K562 (cell line): Measurements from ENCODE around the gene DCPS. TPM values are rescaled to one million over a fixed set of nuclear protein-coding genes. Genes with fewer than 3 reads are reported as not detected.

ENCODE experiments used
- CUX1 ChIP-seq: fragments of 200-800 bp; sonication (Bioruptor generic); IDR thresholded peaks from 2 replicates; pipeline ENCODE4 v1.6.1; 2016; ENCODE audit warnings: missing genetic modification characterization, missing compliant biosample characterization
- DIDO1 ChIP-seq: fragments of 450-650 bp; IDR thresholded peaks from 2 replicates; pipeline ENCODE4 v1.6.1; 2016; ENCODE audit warnings: low read depth, missing biosample characterization, missing genetic modification characterization
- JUND ChIP-seq, 2 experiments: IDR thresholded peaks; 2 replicates in 1 of 2; 3 replicates in 1 of 2; pipeline ENCODE4 v1.6.1; 2011; ENCODE audit warnings: borderline replicate concordance in 2 of 2, low read depth in 2 of 2, low read length in 2 of 2, improper control_type of control experiment in 1 of 2, missing biosample characterization in 1 of 2, missing genetic modification characterization in 1 of 2, missing genetic modification reagents in 1 of 2
- KLF13 ChIP-seq: fragments of 450-650 bp; IDR thresholded peaks from 2 replicates; pipeline ENCODE4 v1.6.1; 2016; ENCODE audit warnings: missing genetic modification characterization, low read depth, mild to moderate bottlenecking, missing compliant biosample characterization, moderate library complexity, borderline replicate concordance
- POLR2AphosphoS2 ChIP-seq: IDR thresholded peaks from 2 replicates; pipeline ENCODE4 v1.6.1; 2012; ENCODE audit warnings: low read length, improper control_type of control experiment
- POU5F1 ChIP-seq: fragments of 150-350 bp; IDR thresholded peaks from 2 replicates; pipeline ENCODE4 v1.6.1; 2014; ENCODE audit warnings: borderline replicate concordance, low read length, low read depth, mild to moderate bottlenecking; ENCODE audit not compliant: partially characterized antibody
- RREB1 ChIP-seq: fragments of 250-450 bp; sonication (Bioruptor Pico); IDR thresholded peaks from 2 replicates; pipeline ENCODE4 v1.4.0; 2020
- SREBF2 ChIP-seq: sonication (generic); formaldehyde crosslinking; IDR thresholded peaks from 2 replicates; pipeline ENCODE4 v1.4.0; 2020; ENCODE audit warnings: mild to moderate bottlenecking, missing genetic modification reagents
- TSHZ1 ChIP-seq: fragments of 250-450 bp; sonication (Bioruptor Pico); IDR thresholded peaks from 2 replicates; pipeline ENCODE4 v1.4.0; 2020; ENCODE audit warnings: mild to moderate bottlenecking, moderate library complexity
- ZNF785 ChIP-seq: fragments of 250-450 bp; sonication (Bioruptor Pico); IDR thresholded peaks from 2 replicates; pipeline ENCODE4 v1.4.0; 2020; ENCODE audit warnings: mild to moderate bottlenecking
- polyA plus RNA-seq, 8 experiments: library from polyadenylated mRNA; depleted of rRNA in 4 of 8; stranded (reverse) in 5 of 8; unstranded in 3 of 8; fragments of >200 nt; fragmentation: Nextera tagmentation in 2 of 8; fragmentation: Illumina TruSeq in 1 of 8; extraction: Ambion mirVana in 2 of 8; extraction: Trizol in 1 of 8; gene quantifications; 2 replicates each; pipeline versions ENCODE4 v1.2.1 to v1.2.3, GENCODE V29; 2011 to 2014; ENCODE audit warnings: inconsistent platforms in 1 of 8, missing spikeins in 1 of 8
- total RNA-seq, 7 experiments: library from RNA; depleted of rRNA in 6 of 7; stranded (reverse); fragments of >200 nt in 6 of 7; fragmentation: Illumina TruSeq in 2 of 7; extraction: Trizol in 2 of 7; gene quantifications; 2 replicates each; pipeline versions ENCODE4 v1.2.1 to v1.2.3, GENCODE V29; 2011 to 2021; ENCODE audit warnings: low replicate concordance in 1 of 7

DCPS gene
- total and polyA plus RNA-seq, 9 of the 15 experiments (the other 6 are each of a cell fraction or from before 2014, with no cell fraction given), result 8.7 to 38.1 (median 17.9) TPM

- TF ChIP-seq KLF13 (tag) (peak; percentile 30; the same call in 1 of the 2 replicates), JUND (IDR thresholded peaks at IDR 0.05; ENCODE audit: borderline replicate concordance, low read depth, low read length) (peak; percentile 41), JUND (tag; IDR thresholded peaks at IDR 0.05; ENCODE audit: borderline replicate concordance, low read depth, low read length) (peak; percentile 22; the same call in 1 of the 3 replicates), SREBF2 (CRISPR knock-in tag) (0 out of 2 replicates have a peak, but pooled peaks have one; percentile 62), CUX1 (CRISPR knock-in tag) (no peak), POLR2AphosphoS2 (peak; percentile 55; the same call in 1 of the 2 replicates), DIDO1 (peak; percentile 23; the same call in 1 of the 2 replicates), RREB1 (CRISPR knock-in tag) (peak; percentile 31; the same call in 1 of the 2 replicates), POU5F1 (no peak), TSHZ1 (CRISPR knock-in tag) (no peak), ZNF785 (CRISPR knock-in tag) (no peak)
These were observed at the start of gene DCPS (continued) for GRCh38 chr11:126303623-126304456.
